Measurements from ENCODE around the gene CCN6. TPM values are rescaled to one million over a fixed set of nuclear protein-coding genes. Genes with fewer than 3 reads are reported as not detected.
A peak's percentile ranks its signal among the peaks of the same experiment; 100 is the strongest.

CCN6 gene
- polyA plus RNA-seq, 3 donors, result 2.5 to 3.8 (median 3.3) TPM

DNA sequence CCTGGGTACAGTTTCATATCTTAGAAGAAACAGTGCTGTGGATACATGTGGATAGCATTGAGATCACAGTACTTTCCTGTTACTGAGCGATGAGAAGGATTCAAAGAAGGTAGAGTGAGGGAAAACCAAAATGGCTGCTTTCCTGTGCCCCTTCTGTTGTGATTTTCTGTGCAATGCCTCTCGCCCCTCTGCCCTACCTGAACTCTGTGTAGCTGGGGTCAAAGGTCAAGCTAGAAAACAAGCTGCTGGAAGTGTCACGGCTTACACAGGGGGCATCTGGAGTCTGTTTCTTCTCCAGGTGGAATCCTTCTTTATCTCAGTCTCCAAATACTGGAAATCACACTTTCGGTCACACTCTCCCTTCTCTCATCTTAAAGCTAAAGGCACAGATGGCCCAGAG lies 27.0 kb upstream of the CCN6 start:
- DNase-seq (ENCODE audit: extremely low read depth in 1 of 11, low read depth in 9 of 11, low spot score in 4 of 11), result no peak

DNA sequence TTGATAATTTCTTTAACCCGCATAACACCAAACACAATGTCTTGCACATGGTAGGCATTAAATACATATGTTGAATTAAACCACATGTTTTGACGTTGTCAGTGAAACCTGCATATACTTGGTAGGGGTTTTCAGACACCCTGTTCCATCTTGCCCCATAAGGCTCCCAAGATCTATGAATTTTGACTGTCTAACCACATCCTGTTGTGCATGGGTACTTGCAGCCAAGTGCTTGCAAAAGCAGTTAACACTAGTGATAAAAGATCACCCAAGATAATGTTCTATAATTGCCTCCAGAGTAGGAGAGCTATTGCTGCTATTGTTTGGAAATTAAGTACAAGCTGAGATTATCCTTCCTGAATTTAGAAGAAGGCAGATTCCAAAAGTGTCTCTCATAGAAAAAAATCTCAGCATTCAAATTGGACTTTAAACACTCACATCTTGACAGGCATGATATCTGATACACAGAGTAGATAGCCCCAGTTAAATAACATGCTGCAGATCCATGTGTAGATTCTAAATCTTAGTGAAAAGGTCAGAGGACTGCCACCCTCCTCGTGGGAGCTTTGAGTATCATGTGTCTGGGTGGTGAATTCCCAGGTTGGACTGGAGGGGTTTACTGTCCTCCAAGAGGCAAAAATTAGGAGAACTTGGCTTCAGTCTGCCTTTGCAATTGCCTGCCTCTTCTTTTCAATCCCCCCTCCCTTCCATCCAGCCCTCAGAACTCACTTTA lies 25.8 kb upstream of the CCN6 start:
- no peak for DNase-seq (ENCODE audit: extremely low read depth in 1 of 11, low read depth in 9 of 11, low spot score in 4 of 11)

DNA sequence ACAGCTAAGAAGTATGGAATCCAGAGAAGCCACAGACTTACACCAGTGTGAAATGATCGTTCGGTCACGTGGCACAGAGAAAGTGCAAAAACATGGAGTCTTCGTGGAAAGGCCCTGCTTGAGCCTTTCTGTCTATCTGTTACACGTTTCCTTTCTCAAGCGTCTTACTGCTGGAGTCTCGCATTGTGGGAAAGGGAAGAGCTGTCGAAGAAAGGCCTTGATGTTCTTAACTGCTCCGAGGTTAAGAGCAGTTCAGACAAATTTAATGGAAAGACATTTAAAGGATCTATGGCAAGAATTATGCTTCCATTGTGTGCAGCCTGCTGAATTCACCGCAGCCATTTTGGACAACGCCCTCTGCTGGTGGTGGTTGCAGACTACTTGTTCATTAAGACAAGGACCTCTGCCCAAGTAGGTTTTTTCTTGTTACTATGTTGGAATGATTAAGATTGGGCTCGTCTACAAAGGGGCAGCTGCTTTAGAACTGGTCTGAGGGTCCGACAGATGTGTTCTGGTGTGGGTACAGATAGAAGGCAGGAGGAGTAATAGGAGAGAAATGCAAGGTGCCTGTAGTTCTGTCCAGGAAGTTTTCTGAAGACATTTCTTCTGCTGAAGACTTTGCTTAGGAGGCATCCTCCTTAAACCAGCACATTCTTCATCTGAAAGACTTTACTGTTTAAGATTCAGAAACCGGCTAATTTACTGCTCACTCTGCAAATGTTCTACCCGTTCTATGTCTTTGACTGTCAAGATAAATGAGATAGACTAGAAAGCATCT lies 24.7 kb upstream of the CCN6 start:
- DNase-seq (ENCODE audit: extremely low read depth in 1 of 11, low read depth in 9 of 11, low spot score in 4 of 11), result peak in 1 of 11 donors; percentile 45

DNA sequence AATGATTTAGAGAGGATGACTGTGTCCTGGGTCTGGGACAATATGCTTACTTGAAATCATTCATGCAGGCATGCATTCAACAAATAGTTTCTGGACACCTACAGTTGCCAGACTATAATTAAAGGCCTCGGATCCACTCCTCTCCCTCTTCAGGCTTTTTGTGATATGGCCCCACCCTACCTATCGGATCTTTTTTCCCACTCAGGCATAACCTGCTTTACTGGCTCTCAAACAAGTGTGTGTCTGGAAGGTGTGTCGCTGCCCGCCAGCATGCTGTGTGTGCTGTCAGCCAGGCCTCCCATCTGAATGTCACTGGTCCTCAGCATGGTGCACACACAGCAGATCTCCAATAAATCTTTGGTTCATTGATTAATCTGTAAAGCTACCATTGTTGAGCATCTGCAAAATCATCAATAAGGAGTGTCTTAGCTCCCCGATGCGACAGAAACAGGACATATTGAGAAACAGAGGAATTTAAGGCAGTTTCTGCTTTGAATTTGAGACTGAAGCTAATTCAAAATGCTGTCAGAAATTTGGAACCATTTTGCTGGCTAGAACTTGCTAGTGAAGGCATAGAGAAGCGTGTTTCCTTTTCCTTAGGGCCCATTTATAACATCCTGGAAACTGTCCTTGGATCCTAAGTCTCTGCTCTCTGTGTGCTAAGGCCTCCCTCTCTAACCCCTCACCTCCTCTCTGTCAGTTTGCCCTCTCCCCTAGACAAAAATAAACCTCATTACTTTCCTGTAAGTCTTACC lies 23.5 kb upstream of the CCN6 start:
- DNase-seq (ENCODE audit: extremely low read depth in 1 of 11, low read depth in 9 of 11, low spot score in 4 of 11), result no peak

DNA sequence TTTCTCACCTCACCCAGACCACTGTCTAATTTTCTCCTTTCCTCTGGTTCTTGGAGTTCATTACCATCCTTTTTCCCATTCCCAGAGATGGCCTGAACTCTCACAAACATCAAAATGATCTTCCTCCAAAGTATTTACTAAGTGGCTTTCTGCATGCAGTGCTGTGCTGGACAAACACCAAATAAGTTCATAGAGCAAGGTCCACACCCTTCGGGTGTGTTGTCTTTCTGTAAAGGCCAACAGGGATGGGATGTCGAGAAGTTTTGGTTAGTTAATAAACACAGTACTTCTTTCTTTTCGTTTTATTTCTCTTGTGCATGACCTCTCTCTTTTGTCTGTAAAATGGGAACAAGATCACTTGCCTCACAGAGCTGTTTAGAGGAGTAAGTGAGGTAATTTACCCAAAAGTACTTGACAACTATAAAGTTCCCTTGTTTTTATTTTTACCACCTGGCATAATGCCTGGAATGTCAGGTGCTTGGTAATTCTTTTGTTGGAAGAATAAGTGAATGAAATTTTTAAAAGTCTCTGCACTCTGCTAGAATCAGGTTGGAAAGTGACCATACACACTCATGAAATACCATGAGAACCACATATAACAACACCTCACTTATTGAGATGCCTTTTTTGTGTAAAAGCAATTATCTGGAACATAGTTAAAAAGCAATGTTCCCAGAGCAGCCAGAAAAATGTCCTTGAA lies 22.8 kb upstream of the CCN6 start:
- DNase-seq (ENCODE audit: extremely low read depth in 1 of 11, low read depth in 9 of 11, low spot score in 4 of 11), result no peak

DNA sequence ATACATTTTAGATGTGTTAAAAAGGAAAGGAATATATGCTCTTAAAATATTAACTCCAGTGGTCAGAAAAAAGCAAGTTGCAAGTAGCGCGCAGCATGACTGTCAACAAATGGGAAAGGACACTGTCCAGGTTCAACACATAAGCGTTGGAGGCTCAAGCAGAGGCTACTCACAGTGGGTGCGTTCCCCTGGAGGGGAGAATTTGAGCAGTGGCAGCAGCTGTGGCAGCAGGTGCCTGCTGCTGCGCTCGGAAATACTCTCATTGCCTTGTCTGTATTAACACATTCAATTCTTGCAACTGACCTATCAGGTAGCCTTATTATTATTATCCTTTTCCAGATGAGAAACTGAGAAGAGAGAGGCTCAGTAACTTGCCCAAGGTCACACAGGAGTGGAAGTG lies 21.9 kb upstream of the CCN6 start:
- no peak for DNase-seq (ENCODE audit: extremely low read depth in 1 of 11, low read depth in 9 of 11, low spot score in 4 of 11)

DNA sequence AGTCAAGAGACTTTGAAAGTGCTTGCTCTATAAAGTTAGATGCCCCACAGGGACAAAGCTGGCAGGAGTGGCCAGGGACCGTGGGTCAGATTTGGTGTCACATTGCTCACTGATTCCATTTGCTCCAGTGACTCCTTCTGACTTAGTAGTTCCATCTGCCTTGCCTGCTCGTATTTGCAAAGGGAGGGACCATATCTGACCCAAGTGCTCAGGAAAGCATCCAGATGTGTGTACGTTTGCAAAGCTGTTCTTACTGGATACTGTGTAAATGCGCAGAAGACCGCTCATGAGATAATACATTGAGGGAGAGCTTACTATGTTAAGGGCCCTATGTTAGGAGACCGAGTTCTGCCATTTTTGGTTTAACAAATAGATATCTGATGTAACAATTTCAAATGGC lies 21.2 kb upstream of the CCN6 start:
- DNase-seq (ENCODE audit: extremely low read depth in 1 of 11, low read depth in 9 of 11, low spot score in 4 of 11), result no peak

DNA sequence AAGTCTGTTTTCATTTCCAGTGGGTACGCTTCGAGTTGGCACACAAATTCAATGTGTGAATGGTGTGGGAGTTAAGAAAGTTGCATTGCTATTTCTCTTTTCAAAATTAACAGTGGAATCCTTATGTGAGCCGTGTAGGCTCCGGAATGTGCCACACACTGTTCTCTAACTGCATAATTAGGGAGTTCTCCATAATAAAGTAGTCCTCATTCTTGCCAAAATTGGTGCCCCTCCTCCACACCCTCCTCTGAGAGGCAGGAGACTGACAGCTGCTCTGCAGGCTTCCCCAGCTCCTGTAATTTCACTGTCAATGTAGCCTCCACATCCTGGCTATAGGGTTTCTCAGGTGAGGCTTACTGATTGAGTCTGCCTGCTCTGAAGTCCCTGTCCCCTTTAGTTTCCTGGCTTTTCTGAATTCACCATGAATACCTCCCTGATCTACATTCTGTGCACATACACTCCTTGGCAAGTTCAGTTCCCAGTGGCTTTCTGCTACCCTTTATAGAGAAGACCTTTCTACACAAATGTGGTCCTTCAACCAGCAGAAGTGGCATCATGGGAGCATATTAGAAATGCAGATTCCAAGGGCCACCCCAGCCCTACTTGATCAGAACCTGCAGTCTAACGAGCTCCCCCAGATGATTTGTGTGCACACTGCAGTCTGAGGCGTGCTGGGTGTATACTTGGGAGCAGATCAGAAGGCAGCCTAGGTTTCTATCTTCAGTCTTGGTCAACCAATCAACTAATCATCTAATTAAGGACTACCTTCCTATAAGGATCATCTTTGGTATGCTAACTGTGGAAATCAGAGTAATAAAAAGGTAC lies 19.9 kb upstream of the CCN6 start:
- DNase-seq (ENCODE audit: extremely low read depth in 1 of 11, low read depth in 9 of 11, low spot score in 4 of 11), result no peak

DNA sequence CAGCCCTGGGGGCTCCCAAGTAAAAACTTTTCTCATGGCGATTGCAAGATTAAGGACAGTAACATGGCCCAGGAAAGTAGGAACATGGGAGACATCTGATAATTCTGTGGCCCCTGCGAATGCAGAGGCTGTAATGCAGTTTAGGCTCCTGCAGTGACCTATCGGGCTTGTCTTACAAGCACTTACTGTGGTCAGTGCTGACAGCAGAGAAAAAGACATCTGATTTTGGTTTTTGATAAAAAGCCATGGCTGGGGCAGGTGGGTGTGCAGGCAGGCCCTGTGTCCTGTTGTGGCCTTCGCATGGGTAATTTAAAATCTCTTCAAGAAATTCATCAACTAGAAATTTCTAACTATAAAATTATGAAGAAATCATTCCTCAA lies 19.3 kb upstream of the CCN6 start:
- DNase-seq (ENCODE audit: extremely low read depth in 1 of 11, low read depth in 9 of 11, low spot score in 4 of 11), result no peak

DNA sequence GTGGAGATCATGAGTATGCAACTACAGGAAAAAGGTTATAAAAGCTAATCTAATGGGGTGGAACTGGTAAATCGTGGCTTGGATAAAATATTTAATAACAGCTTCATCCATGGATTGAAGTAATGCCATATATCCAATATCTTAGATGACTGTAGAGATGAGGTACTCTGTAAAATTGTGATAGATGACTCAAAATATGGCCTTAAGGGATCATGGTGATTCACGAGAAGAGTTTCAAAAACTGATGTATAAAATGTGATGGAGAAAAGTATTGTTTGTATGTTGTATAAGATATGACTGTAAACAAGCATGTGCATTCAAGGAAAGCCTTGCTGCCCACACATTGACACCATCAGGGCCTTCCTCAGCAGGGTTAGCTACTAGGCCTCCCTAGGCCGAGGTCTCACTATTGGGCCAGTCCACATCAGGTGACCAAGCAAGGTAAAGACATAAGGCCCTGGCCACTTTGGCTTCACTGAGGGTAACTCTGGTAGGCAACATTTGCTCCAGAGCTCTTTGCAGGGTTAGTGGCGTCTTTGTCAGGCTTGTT lies 17.7 kb upstream of the CCN6 start:
- no peak for DNase-seq (ENCODE audit: extremely low read depth in 1 of 11, low read depth in 9 of 11, low spot score in 4 of 11)

DNA sequence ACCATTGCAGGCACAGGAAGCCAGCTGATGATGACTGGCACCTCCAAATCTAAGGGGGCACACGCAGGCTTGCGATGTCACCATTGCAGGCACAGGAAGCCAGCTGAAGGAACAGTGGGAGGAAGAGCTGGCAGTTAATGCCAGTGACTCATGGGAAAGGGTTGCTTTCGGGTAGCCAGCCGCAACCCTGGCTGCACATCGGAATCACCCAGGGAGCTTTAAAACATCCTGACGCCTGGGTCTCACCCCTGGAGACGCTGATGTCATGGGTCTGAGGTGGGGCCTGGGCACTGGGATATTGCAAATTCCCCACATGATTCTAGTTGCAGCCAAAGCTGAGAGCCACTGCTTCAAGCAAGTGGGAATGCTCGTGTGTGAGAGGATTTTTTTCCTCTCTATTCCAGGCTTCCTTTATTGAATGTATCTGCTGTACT lies 16.1 kb upstream of the CCN6 start:
- no peak for DNase-seq (ENCODE audit: extremely low read depth in 1 of 11, low read depth in 9 of 11, low spot score in 4 of 11)

DNA sequence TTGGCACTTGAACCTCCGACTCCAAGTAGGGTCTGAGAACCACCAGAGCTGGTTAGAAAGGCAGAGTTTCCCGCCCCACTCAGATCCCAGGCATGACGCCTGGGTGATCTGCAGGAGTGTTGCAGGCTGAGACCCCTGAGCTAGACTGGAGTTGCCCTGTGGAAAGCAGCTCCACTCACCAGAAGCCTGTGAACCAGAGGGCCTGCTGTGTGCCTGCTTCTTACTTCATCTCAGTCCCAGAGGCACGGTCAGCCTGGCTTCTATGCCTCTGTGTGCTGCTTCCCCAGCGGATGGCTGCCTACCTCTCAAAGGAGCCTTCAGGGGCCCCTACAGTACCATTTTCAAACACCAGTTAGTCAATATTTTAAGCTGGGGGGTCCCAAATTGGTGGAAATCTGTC lies 15.6 kb upstream of the CCN6 start:
- no peak for DNase-seq (ENCODE audit: extremely low read depth in 1 of 11, low read depth in 9 of 11, low spot score in 4 of 11)

DNA sequence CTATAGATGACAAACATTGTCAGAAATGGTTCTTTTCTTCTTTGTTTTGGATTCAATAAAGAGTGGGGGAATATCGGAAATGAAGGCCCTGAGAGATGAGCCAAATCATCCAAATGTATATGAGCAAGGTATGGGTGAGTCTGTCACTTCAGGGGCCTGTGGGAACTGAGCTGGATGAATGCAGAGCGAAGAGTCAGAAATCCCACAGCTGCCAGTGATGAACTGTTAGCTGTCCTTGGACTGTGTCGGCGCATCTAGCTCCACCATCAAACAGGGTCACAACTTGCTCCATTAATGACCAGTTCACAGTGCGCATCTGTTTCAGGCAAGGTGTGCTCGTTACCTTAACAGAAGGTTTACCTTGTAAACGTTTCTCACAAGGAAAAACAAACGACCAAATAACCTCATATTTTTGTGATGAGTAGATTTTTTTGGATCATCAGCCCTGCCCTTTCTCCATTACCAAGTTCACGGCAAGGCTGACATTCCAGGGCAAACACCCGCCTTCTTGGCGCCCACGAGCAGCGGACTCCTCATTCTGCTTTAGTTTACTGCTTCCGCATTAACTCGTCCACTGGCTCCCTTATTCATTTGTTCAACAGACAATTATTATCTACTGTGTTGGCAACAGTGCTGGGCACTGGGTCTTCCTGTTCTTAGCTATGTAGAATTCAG lies 15.0 kb upstream of the CCN6 start:
- DNase-seq (ENCODE audit: extremely low read depth in 1 of 11, low read depth in 9 of 11, low spot score in 4 of 11), result no peak

DNA sequence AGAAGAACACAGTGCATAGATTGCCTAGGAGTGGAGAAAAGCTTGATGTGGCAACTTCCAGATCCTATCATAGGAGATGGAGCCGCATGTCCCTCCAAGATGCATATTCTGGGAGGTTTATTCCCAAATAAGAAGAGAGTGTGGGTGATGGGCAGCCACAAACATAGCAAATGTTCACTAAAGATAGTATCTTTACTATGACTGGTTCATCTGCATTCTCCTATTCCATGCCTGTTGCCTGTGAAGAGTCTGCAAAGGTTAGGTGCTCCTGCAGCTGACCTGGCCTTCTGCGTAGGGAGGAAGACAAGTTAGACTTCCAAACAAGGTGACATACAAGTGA lies 14.5 kb upstream of the CCN6 start:
- no peak for DNase-seq (ENCODE audit: extremely low read depth in 1 of 11, low read depth in 9 of 11, low spot score in 4 of 11)

DNA sequence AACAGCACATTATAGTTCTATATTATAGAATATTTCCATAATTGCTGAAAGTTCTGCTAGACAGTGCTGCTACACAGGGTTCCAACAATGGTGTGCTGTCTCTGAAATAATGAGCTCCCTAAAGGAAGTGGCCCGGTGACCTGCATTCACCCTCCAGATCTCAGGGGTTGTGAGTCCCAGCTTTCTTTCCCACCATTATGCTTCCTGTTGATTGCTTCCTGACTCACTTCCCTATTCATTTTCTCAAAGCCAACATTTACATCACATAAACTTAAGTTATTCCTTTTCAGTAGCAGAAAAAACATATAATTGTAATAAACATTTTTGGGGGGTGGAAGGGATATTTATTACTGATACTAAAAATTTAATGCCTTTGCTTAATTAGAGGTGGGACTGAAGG lies 12.9 kb upstream of the CCN6 start:
- DNase-seq (ENCODE audit: extremely low read depth in 1 of 11, low read depth in 9 of 11, low spot score in 4 of 11), result no peak

DNA sequence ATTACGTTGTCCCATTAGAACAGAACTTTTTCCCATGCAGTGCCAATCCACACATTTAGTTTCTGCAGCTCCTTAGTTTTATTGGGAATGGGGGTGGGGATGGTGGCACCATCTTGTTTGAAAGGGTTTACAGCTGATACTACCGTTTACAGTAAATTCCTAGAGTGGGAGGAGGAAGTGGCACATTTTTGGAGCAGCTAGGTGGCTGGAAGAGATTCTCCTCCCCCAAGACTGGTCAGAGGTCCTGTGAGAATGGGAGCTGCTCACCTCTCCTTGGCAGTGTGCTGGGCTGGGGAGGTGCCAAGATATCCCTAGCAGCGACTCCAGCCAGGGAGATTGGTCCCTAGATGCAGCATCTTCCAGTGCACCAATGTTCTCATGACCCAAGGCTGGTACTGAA lies 12.4 kb upstream of the CCN6 start:
- no peak for DNase-seq (ENCODE audit: extremely low read depth in 1 of 11, low read depth in 9 of 11, low spot score in 4 of 11)

DNA sequence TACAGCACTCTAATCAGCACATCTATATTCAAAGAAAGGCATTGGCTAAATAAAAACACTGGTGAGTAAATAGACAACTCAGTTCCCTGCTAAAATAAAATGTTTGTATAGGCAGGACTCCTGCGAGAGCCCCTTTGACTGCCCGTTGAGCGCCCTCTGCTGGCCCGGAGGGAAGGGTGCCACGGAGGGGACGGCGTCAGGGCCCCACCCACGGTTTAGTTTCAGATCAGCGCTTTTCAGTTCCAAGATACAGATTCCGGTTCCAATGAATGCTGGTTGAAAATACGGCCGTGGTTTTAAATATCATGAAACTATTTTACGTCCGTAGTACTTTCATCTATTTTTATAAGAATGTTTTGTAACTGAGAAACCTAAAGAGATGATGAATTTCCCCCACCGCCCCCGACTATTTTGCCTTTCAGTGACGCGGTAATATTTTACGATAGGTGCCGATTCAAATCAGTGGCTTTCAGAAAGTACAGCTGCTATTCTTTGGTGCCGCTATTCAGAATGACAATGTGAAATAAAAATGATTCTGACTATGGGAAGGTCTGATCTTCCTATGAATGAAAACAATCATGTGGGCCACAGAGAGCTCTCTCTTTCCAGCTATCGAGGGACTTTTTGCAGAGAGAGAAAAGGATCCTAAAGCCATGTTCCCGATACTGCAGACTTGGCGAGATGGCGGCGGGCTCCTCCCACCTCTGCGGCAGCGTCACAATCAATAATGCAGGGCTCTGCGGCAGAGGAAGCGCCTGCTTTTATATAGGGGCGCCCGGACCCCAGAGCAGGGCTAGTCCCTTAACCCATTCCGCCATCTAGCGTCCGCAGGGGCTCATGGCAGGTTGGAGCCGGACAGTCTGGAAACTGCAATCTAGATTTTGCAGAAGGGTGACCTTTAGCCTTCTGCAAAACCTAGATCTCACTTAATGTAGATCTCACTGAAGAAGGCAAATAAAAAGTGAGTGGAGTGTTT lies 10.6 kb upstream of the CCN6 start:
- DNase-seq (ENCODE audit: extremely low read depth in 1 of 11, low read depth in 9 of 11, low spot score in 4 of 11), result peak; percentile 79 to 91 (median 87)

Measured in renal cortex interstitium (tissue), 11 donors.